ENCODE data around the gene FLNB.

DNA sequence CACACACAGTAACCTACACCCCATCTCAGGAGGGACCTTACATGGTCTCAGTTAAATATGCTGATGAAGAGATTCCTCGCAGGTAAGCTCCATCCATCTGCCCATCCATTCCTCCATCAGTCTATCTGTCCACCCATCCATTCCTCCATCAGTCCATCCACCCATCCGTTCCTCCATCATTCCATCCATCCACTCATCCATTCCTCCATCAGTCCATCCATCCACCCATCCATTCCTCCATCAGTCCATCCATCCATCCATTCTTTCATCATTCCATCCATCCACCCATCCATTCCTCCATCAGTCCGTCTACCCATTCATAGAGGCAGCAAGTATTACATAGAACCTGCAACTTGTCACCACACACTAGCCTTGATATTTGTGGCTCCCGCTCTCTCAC, 124.6 kb downstream of the FLNB start:
- TF ChIP-seq, protein P1, sequence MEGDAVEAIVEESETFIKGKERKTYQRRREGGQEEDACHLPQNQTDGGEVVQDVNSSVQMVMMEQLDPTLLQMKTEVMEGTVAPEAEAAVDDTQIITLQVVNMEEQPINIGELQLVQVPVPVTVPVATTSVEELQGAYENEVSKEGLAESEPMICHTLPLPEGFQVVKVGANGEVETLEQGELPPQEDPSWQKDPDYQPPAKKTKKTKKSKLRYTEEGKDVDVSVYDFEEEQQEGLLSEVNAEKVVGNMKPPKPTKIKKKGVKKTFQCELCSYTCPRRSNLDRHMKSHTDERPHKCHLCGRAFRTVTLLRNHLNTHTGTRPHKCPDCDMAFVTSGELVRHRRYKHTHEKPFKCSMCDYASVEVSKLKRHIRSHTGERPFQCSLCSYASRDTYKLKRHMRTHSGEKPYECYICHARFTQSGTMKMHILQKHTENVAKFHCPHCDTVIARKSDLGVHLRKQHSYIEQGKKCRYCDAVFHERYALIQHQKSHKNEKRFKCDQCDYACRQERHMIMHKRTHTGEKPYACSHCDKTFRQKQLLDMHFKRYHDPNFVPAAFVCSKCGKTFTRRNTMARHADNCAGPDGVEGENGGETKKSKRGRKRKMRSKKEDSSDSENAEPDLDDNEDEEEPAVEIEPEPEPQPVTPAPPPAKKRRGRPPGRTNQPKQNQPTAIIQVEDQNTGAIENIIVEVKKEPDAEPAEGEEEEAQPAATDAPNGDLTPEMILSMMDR (conservative IDR thresholded peaks at IDR 0.05; ENCODE audit: low read depth, low read length) = no peak
- TF ChIP-seq POLR2A (IDR thresholded peaks at IDR 0.05; ENCODE audit: low read depth, low read length) (no peak), CEBPB (IDR thresholded peaks at IDR 0.05; ENCODE audit: low read depth, low read length) (no peak), RAD21 (IDR thresholded peaks at IDR 0.05; ENCODE audit: low read length) (no peak), BHLHE40 (IDR thresholded peaks at IDR 0.05; ENCODE audit: low read depth, low read length) (no peak), FOS (IDR thresholded peaks at IDR 0.05; ENCODE audit: low read depth, low read length) (no peak), RFX5 (IDR thresholded peaks at IDR 0.05; ENCODE audit: low read depth, low read length) (no peak)
